Body of pancreas (tissue), 4 donors: ENCODE data around the gene SLAMF7. TPM values are rescaled to one million over a fixed set of nuclear protein-coding genes. Genes with fewer than 3 reads are reported as not detected.

Experiments used
- ATAC-seq: fragments of 150-250 bp; one replicate; pipeline ENCODE4 v1.9.1; 2016
- DNase-seq, 4 donors: peaks; one replicate each; pipeline ENCODE4 v3.0.0-alpha.2; 2019
- H3K27ac ChIP-seq, 4 donors: fragments of 200-600 bp; sonication (generic); 1 replicate in 3 of 4; 2 replicates in 1 of 4; pipeline versions ENCODE4 v1.5.1 to v1.6.1; 2016 to 2019; ENCODE audit warnings: mild to moderate bottlenecking in 1 of 4, mixed read lengths in 1 of 4, moderate library complexity in 1 of 4
- H3K27me3 ChIP-seq, 2 donors: fragments of 200-600 bp; sonication (generic); one replicate each; pipeline ENCODE4 v1.6.0; 2016; ENCODE audit warnings: mild to moderate bottlenecking in 1 of 2
- H3K36me3 ChIP-seq, 2 donors: fragments of 200-600 bp; sonication (generic); replicated peaks in 1 of 2; 2 replicates each; pipeline ENCODE4 v1.5.1; 2016; ENCODE audit warnings: low read depth in 2 of 2; ENCODE audit not compliant: insufficient read depth in 1 of 2
- H3K4me1 ChIP-seq: fragments of 200-600 bp; sonication (generic); one replicate; pipeline ENCODE4 v1.6.0; 2016
- H3K4me3 ChIP-seq, 2 donors: fragments of 200-600 bp; sonication (generic); 1 replicate in 1 of 2; 2 replicates in 1 of 2; pipeline ENCODE4 v1.5.1; 2016 to 2019
- H3K9me3 ChIP-seq, 3 donors: fragments of 200-600 bp; sonication (generic); 1 replicate in 2 of 3; 2 replicates in 1 of 3; pipeline ENCODE4 v1.5.1; 2016
- CTCF ChIP-seq, 7 experiments: fragments of 450-650 bp in 4 of 7; fragments of 200-600 bp in 3 of 7; sonication (generic) in 3 of 7; IDR thresholded peaks; one replicate each; pipeline ENCODE4 v1.5.1; 2016 to 2019; ENCODE audit warnings: antibody characterized with exemption in 7 of 7
- POLR2A ChIP-seq, 3 donors: fragments of 450-650 bp; IDR thresholded peaks; one replicate each; pipeline ENCODE4 v1.6.1; 2016; ENCODE audit warnings: antibody characterized with exemption in 3 of 3, mild to moderate bottlenecking in 2 of 3
- WGBS, 2 donors: methylation state at CpG; one replicate each; pipeline ENCODE4 v1.1.5; 2017; 5-methylcytosine and 5-hydroxymethylcytosine counted together
- intact Hi-C: fragments of 100-400 bp; cut with DNase I; formaldehyde crosslinking; loops from one replicate; pipeline ENCODE4 v1.15.1; 2023
- total RNA-seq, 2 donors: library from RNA; depleted of rRNA; stranded (reverse); fragments of >200 nt; gene quantifications; one replicate each; pipeline ENCODE4 v1.1.0, GENCODE V29; 2016

The SLAMF7 gene
- total RNA-seq, 2 donors from 2014 or later, result 0.26 to 1.3 TPM

- TF ChIP-seq POLR2A (IDR thresholded peaks at IDR 0.05) (no peak), CTCF (IDR thresholded peaks at IDR 0.05) (no peak)
- Histone ChIP-seq H3K4me1 (no peaks in the 10 kb centered on the region), H3K4me3 (no peak overlapping the region), H3K9me3 (no peaks in the 10 kb centered on the region), H3K36me3 (no peaks in the 10 kb centered on the region), H3K27me3 (no peaks in the 10 kb centered on the region), H3K27ac (no peak overlapping the region)
- intact Hi-C loops, result no loop called here
- ATAC-seq (no peak), DNase-seq (no peak)
- WGBS, 2 donors, result 63 to 69% methylated on average over 7 of the region's 7 CpGs
Observed at GRCh38 chr1:160744199-160744851, 5.3 kb downstream of the SLAMF7 start.

- no peak overlapping the region for H3K4me3 ChIP-seq
- H3K27me3 ChIP-seq, result no peaks in the 10 kb centered on the region
- no peak overlapping the region for H3K27ac ChIP-seq
- H3K36me3 ChIP-seq, result no peaks in the 10 kb centered on the region
- no peak for TF ChIP-seq CTCF (IDR thresholded peaks at IDR 0.05)
- TF ChIP-seq POLR2A (IDR thresholded peaks at IDR 0.05), result no peak
- WGBS, 2 donors, result 60 to 65% methylated on average over 5 of the region's 5 CpGs
- intact Hi-C loops, result no loop called here
- no peaks in the 10 kb centered on the region for H3K4me1 ChIP-seq
- H3K9me3 ChIP-seq, result no peaks in the 10 kb centered on the region
- no peak for ATAC-seq
- DNase-seq, result no peak
Observed at GRCh38 chr1:160744852-160745520, 5.9 kb downstream of the SLAMF7 start.

- no peak overlapping the region for H3K27ac ChIP-seq
- H3K4me1 ChIP-seq, result no peaks in the 10 kb centered on the region
- intact Hi-C loops, result no loop called here
- no peaks in the 10 kb centered on the region for H3K36me3 ChIP-seq
- TF ChIP-seq POLR2A (IDR thresholded peaks at IDR 0.05) (no peak), CTCF (IDR thresholded peaks at IDR 0.05) (no peak)
- ATAC-seq, result no peak
- H3K27me3 ChIP-seq, result no peaks in the 10 kb centered on the region
- 39 to 46% methylated on average over 1 of the region's 1 CpG for WGBS, 2 donors
- no peaks in the 10 kb centered on the region for H3K9me3 ChIP-seq
- no peak overlapping the region for H3K4me3 ChIP-seq
- DNase-seq, result no peak
Observed at GRCh38 chr1:160745551-160745950, 6.5 kb downstream of the SLAMF7 start.

GRCh38 chr1:160746836-160747500 is 7.9 kb downstream of the SLAMF7 start:
- Histone ChIP-seq H3K4me1 (no peaks in the 10 kb centered on the region), H3K27me3 (no peaks in the 10 kb centered on the region), H3K9me3 (no peaks in the 10 kb centered on the region), H3K36me3 (no peaks in the 10 kb centered on the region), H3K4me3 (no peak overlapping the region), H3K27ac (no peak overlapping the region)
- intact Hi-C loops, result no loop called here
- no peak for DNase-seq
- 66 to 73% methylated on average over 7 of the region's 7 CpGs for WGBS, 2 donors
- ATAC-seq, result no peak
- TF ChIP-seq CTCF (IDR thresholded peaks at IDR 0.05) (no peak), POLR2A (IDR thresholded peaks at IDR 0.05) (no peak)
